GF-D8 (cell line): Measurements from ENCODE around the gene DNER.
"Not testable (repeated sequence)": the region's sequence is repeated elsewhere in the genome, so short reads cannot be mapped to it uniquely, and the experiment has no call there.

ENCODE experiments used
- DNase-seq: peaks from one replicate; lab custom pipeline; 2025; lab: John Stamatoyannopoulos, UW

The DNER gene

GRCh38 chr2:229714736-229715541, 584 bp upstream of the DNER start:
- DNase-seq: no peak

- no peak for DNase-seq
These were observed 830 bp downstream of the DNER start for GRCh38 chr2:229713371-229714079.

GRCh38 chr2:229712136-229712535, 2.2 kb downstream of the DNER start:
- no peak for DNase-seq

GRCh38 chr2:229708335-229708734, 6.0 kb downstream of the DNER start:
- no peak for DNase-seq

GRCh38 chr2:229703909-229704630, 10.3 kb downstream of the DNER start:
- DNase-seq: no peak

- no peak for DNase-seq
These were observed 12.6 kb downstream of the DNER start for GRCh38 chr2:229701716-229702115.

GRCh38 chr2:229701062-229701461, 13.3 kb downstream of the DNER start:
- DNase-seq: no peak

GRCh38 chr2:229695961-229696360, 18.4 kb downstream of the DNER start:
- DNase-seq: no peak

GRCh38 chr2:229693845-229694244, 20.5 kb downstream of the DNER start:
- not testable (repeated sequence) for DNase-seq

- DNase-seq: no peak
These were observed 22.7 kb downstream of the DNER start for GRCh38 chr2:229691631-229692030.

GRCh38 chr2:229689307-229689839, 25.0 kb downstream of the DNER start:
- DNase-seq: no peak

- DNase-seq: no peak
These were observed 26.2 kb downstream of the DNER start for GRCh38 chr2:229688141-229688540.

- no peak for DNase-seq
These were observed 28.0 kb downstream of the DNER start for GRCh38 chr2:229686122-229686919.

- DNase-seq: no peak
These were observed 29.3 kb downstream of the DNER start for GRCh38 chr2:229684942-229685562.

- no peak for DNase-seq
These were observed 34.8 kb downstream of the DNER start for GRCh38 chr2:229679393-229680125.

GRCh38 chr2:229675569-229675968, 38.8 kb downstream of the DNER start:
- no peak for DNase-seq

GRCh38 chr2:229674830-229675530, 39.4 kb downstream of the DNER start:
- DNase-seq: no peak

- no peak for DNase-seq
These were observed 40.7 kb downstream of the DNER start for GRCh38 chr2:229673676-229674075.

- DNase-seq: no peak
These were observed 42.3 kb downstream of the DNER start for GRCh38 chr2:229672021-229672420.

GRCh38 chr2:229669841-229670240, 44.5 kb downstream of the DNER start:
- DNase-seq: no peak
